Measurements from ENCODE around the gene ME2. TPM values are rescaled to one million over a fixed set of nuclear protein-coding genes. Genes with fewer than 3 reads are reported as not detected.

ME2 gene
- total and polyA plus RNA-seq, 9 of the 15 experiments (the other 6 are each of a cell fraction or from before 2014, with no cell fraction given): 12.3 to 54.4 (median 36.2) TPM

DNA sequence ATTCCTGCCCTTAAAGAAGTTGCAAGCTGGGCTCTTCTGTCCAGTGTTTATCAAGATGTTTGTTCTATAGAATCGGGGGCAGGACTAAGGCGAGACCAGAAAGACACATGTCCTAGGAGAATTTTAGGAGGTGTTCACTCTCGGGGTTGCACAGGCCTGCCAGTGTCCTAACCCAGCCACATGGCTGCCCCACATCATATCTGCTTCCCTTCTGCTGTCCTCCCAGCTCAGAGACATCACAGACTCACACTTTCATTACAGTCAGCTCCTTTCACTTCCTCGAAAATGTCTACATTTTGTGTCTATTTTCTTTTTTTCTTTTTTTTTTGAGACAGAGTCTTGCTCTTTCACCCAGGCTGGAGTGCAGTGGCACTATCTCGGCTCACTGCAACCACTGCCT is 48.4 kb upstream of the ME2 start (continued):
- TF ChIP-seq, protein P1, sequence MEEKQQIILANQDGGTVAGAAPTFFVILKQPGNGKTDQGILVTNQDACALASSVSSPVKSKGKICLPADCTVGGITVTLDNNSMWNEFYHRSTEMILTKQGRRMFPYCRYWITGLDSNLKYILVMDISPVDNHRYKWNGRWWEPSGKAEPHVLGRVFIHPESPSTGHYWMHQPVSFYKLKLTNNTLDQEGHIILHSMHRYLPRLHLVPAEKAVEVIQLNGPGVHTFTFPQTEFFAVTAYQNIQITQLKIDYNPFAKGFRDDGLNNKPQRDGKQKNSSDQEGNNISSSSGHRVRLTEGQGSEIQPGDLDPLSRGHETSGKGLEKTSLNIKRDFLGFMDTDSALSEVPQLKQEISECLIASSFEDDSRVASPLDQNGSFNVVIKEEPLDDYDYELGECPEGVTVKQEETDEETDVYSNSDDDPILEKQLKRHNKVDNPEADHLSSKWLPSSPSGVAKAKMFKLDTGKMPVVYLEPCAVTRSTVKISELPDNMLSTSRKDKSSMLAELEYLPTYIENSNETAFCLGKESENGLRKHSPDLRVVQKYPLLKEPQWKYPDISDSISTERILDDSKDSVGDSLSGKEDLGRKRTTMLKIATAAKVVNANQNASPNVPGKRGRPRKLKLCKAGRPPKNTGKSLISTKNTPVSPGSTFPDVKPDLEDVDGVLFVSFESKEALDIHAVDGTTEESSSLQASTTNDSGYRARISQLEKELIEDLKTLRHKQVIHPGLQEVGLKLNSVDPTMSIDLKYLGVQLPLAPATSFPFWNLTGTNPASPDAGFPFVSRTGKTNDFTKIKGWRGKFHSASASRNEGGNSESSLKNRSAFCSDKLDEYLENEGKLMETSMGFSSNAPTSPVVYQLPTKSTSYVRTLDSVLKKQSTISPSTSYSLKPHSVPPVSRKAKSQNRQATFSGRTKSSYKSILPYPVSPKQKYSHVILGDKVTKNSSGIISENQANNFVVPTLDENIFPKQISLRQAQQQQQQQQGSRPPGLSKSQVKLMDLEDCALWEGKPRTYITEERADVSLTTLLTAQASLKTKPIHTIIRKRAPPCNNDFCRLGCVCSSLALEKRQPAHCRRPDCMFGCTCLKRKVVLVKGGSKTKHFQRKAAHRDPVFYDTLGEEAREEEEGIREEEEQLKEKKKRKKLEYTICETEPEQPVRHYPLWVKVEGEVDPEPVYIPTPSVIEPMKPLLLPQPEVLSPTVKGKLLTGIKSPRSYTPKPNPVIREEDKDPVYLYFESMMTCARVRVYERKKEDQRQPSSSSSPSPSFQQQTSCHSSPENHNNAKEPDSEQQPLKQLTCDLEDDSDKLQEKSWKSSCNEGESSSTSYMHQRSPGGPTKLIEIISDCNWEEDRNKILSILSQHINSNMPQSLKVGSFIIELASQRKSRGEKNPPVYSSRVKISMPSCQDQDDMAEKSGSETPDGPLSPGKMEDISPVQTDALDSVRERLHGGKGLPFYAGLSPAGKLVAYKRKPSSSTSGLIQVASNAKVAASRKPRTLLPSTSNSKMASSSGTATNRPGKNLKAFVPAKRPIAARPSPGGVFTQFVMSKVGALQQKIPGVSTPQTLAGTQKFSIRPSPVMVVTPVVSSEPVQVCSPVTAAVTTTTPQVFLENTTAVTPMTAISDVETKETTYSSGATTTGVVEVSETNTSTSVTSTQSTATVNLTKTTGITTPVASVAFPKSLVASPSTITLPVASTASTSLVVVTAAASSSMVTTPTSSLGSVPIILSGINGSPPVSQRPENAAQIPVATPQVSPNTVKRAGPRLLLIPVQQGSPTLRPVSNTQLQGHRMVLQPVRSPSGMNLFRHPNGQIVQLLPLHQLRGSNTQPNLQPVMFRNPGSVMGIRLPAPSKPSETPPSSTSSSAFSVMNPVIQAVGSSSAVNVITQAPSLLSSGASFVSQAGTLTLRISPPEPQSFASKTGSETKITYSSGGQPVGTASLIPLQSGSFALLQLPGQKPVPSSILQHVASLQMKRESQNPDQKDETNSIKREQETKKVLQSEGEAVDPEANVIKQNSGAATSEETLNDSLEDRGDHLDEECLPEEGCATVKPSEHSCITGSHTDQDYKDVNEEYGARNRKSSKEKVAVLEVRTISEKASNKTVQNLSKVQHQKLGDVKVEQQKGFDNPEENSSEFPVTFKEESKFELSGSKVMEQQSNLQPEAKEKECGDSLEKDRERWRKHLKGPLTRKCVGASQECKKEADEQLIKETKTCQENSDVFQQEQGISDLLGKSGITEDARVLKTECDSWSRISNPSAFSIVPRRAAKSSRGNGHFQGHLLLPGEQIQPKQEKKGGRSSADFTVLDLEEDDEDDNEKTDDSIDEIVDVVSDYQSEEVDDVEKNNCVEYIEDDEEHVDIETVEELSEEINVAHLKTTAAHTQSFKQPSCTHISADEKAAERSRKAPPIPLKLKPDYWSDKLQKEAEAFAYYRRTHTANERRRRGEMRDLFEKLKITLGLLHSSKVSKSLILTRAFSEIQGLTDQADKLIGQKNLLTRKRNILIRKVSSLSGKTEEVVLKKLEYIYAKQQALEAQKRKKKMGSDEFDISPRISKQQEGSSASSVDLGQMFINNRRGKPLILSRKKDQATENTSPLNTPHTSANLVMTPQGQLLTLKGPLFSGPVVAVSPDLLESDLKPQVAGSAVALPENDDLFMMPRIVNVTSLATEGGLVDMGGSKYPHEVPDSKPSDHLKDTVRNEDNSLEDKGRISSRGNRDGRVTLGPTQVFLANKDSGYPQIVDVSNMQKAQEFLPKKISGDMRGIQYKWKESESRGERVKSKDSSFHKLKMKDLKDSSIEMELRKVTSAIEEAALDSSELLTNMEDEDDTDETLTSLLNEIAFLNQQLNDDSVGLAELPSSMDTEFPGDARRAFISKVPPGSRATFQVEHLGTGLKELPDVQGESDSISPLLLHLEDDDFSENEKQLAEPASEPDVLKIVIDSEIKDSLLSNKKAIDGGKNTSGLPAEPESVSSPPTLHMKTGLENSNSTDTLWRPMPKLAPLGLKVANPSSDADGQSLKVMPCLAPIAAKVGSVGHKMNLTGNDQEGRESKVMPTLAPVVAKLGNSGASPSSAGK (IDR thresholded peaks at IDR 0.05): no peak
- no peak for TF ChIP-seq CCNT2 (IDR thresholded peaks at IDR 0.05; ENCODE audit: borderline replicate concordance, extremely low read depth, insufficient read length, low read depth, low read length)
- TF ChIP-seq, protein P2, sequence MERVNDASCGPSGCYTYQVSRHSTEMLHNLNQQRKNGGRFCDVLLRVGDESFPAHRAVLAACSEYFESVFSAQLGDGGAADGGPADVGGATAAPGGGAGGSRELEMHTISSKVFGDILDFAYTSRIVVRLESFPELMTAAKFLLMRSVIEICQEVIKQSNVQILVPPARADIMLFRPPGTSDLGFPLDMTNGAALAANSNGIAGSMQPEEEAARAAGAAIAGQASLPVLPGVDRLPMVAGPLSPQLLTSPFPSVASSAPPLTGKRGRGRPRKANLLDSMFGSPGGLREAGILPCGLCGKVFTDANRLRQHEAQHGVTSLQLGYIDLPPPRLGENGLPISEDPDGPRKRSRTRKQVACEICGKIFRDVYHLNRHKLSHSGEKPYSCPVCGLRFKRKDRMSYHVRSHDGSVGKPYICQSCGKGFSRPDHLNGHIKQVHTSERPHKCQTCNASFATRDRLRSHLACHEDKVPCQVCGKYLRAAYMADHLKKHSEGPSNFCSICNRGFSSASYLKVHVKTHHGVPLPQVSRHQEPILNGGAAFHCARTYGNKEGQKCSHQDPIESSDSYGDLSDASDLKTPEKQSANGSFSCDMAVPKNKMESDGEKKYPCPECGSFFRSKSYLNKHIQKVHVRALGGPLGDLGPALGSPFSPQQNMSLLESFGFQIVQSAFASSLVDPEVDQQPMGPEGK (CRISPR knock-in tag; IDR thresholded peaks at IDR 0.05; ENCODE audit: borderline replicate concordance): no peak
- TF ChIP-seq, protein P3, sequence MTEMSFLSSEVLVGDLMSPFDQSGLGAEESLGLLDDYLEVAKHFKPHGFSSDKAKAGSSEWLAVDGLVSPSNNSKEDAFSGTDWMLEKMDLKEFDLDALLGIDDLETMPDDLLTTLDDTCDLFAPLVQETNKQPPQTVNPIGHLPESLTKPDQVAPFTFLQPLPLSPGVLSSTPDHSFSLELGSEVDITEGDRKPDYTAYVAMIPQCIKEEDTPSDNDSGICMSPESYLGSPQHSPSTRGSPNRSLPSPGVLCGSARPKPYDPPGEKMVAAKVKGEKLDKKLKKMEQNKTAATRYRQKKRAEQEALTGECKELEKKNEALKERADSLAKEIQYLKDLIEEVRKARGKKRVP (CRISPR knock-in tag; IDR thresholded peaks at IDR 0.05): no peak
- TF ChIP-seq, protein P4, sequence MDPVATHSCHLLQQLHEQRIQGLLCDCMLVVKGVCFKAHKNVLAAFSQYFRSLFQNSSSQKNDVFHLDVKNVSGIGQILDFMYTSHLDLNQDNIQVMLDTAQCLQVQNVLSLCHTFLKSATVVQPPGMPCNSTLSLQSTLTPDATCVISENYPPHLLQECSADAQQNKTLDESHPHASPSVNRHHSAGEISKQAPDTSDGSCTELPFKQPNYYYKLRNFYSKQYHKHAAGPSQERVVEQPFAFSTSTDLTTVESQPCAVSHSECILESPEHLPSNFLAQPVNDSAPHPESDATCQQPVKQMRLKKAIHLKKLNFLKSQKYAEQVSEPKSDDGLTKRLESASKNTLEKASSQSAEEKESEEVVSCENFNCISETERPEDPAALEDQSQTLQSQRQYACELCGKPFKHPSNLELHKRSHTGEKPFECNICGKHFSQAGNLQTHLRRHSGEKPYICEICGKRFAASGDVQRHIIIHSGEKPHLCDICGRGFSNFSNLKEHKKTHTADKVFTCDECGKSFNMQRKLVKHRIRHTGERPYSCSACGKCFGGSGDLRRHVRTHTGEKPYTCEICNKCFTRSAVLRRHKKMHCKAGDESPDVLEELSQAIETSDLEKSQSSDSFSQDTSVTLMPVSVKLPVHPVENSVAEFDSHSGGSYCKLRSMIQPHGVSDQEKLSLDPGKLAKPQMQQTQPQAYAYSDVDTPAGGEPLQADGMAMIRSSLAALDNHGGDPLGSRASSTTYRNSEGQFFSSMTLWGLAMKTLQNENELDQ (CRISPR knock-in tag; IDR thresholded peaks at IDR 0.05; ENCODE audit: borderline replicate concordance): no peak
- TF ChIP-seq ZBTB1 (CRISPR knock-in tag; IDR thresholded peaks at IDR 0.05; ENCODE audit: borderline replicate concordance, low read depth): no peak
- TF ChIP-seq RBM34 (IDR thresholded peaks at IDR 0.05; ENCODE audit: borderline replicate concordance, insufficient read depth, low read length): no peak

All from K562 (cell line).